PC-3 (cell line): Measurements from ENCODE around the gene CEACAM7. TPM values are rescaled to one million over a fixed set of nuclear protein-coding genes. Genes with fewer than 3 reads are reported as not detected.

Experiments used
- ATAC-seq: fragments of 200-7000 bp; cut with Tn5 transposase; 2 replicates; pipeline ENCODE4 v1.9.1; 2020; ENCODE audit warnings: mild to moderate bottlenecking, moderate library complexity
- BruUV-seq: library from RNA; stranded (reverse); fragments of 400-500 nt; replicated peaks from 2 replicates; lab custom pipeline; 2021; lab: Mats Ljungman, UMichigan
- CTCF ChIA-PET: fragments of 300-600 bp; sonication (Branson Sonifier 250); formaldehyde crosslinking; loops from one replicate; lab custom pipeline; 2022; ENCODE audit warnings: antibody characterized with exemption; lab: Charles Lee
- POLR2A ChIA-PET: fragments of 300-600 bp; sonication (Branson Sonifier 250); formaldehyde crosslinking; loops from one replicate; lab custom pipeline; 2022; ENCODE audit warnings: antibody characterized with exemption; ENCODE audit not compliant: unreplicated experiment; lab: Charles Lee
- DNase-seq: peaks from one replicate; pipeline ENCODE4 v3.0.0-alpha.2; 2015
- H2AFZ ChIP-seq: fragments of 300-600 bp; sonication (generic); 2 replicates; pipeline ENCODE4 v1.6.0; 2016; ENCODE audit warnings: antibody characterized with exemption, low read length
- H3F3A ChIP-seq: fragments of 300-600 bp; sonication (generic); one replicate; pipeline ENCODE4 v1.6.0; 2017; ENCODE audit warnings: antibody characterized with exemption, low read length, control low read depth, mild to moderate bottlenecking; ENCODE audit not compliant: unreplicated experiment
- H3K27ac ChIP-seq: fragments of 300-600 bp; sonication (generic); 2 replicates; pipeline ENCODE4 v1.5.1; 2016; ENCODE audit warnings: mild to moderate bottlenecking, low read length
- H3K27me3 ChIP-seq: fragments of 300-600 bp; sonication (generic); 2 replicates; pipeline ENCODE4 v1.6.1; 2016; ENCODE audit warnings: low read length, mixed read lengths
- H3K36me3 ChIP-seq: fragments of 300-600 bp; sonication (generic); 2 replicates; pipeline ENCODE4 v1.6.1; 2016; ENCODE audit warnings: low read depth, mixed run types, low read length, mixed read lengths
- H3K4me1 ChIP-seq: fragments of 300-600 bp; sonication (generic); 2 replicates; pipeline ENCODE4 v1.5.1; 2016; ENCODE audit warnings: low read length; ENCODE audit not compliant: insufficient read depth
- H3K4me2 ChIP-seq: fragments of 300-600 bp; sonication (generic); 2 replicates; pipeline ENCODE4 v1.6.0; 2016; ENCODE audit warnings: low read length
- H3K4me3 ChIP-seq: fragments of 300-600 bp; sonication (generic); 2 replicates; pipeline ENCODE4 v1.5.1; 2016; ENCODE audit warnings: mild to moderate bottlenecking, low read length, mixed read lengths
- H3K79me2 ChIP-seq: fragments of 300-600 bp; sonication (generic); 2 replicates; pipeline ENCODE4 v1.6.1; 2017; ENCODE audit warnings: low read length, mixed read lengths
- H3K9ac ChIP-seq: fragments of 300-600 bp; sonication (generic); 2 replicates; pipeline ENCODE4 v1.6.0; 2016; ENCODE audit warnings: mild to moderate bottlenecking, low read length
- H3K9me2 ChIP-seq: fragments of 300-600 bp; sonication (generic); replicated peaks from 2 replicates; pipeline ENCODE4 v1.6.1; 2016; ENCODE audit warnings: mixed run types, low read length, mixed read lengths
- H3K9me3 ChIP-seq: fragments of 300-600 bp; sonication (generic); 2 replicates; pipeline ENCODE4 v1.6.1; 2016; ENCODE audit warnings: low read length, mixed read lengths
- H4K20me1 ChIP-seq: fragments of 300-600 bp; sonication (generic); 2 replicates; pipeline ENCODE4 v1.6.1; 2016; ENCODE audit warnings: low read length, mixed read lengths
- CTCF ChIP-seq: fragments of 300-600 bp; sonication (generic); conservative IDR thresholded peaks from 2 replicates; pipeline ENCODE4 v1.5.1; 2017; ENCODE audit warnings: antibody characterized with exemption, low read depth, mild to moderate bottlenecking, low read length
- EZH2 ChIP-seq: fragments of 300-600 bp; sonication (generic); IDR thresholded peaks from one replicate; pipeline ENCODE4 v1.6.1; 2017; ENCODE audit warnings: antibody characterized with exemption, mild to moderate bottlenecking, low read length; ENCODE audit not compliant: unreplicated experiment
- EZH2phosphoT487 ChIP-seq: fragments of 300-600 bp; sonication (generic); IDR thresholded peaks from 2 replicates; pipeline ENCODE4 v1.6.1; 2018; ENCODE audit warnings: mild to moderate bottlenecking, antibody characterized with exemption, low read length, borderline replicate concordance
- intact Hi-C: fragments of 100-400 bp; cut with micrococcal nuclease; formaldehyde crosslinking; loops from 2 replicates; pipeline ENCODE4 v1.9.0; 2023
- total RNA-seq: library from RNA; depleted of rRNA; stranded (reverse); fragments of >200 nt; gene quantifications from 2 replicates; pipeline ENCODE4 v1.2.3, GENCODE V29; 2014

The CEACAM7 gene
- total RNA-seq, 1 experiment from 2014 or later = not detected

- BruUV-seq = no TSS peak
- no peak for ATAC-seq
- CTCF ChIA-PET = no interaction called here
These were observed 61.8 kb downstream of the CEACAM7 start for GRCh38 chr19:41626278-41626677.

GRCh38 chr19:41624937-41625336 is 63.1 kb downstream of the CEACAM7 start:
- ATAC-seq (no peak), DNase-seq (no peak)
- intact Hi-C loops = no loop called here
- Histone ChIP-seq H3K27me3 (peaks cover 35% of the 10 kb centered on the region), H3K79me2 (no peaks in the 10 kb centered on the region), H3K4me1 (no peaks in the 10 kb centered on the region), H3K9me3 (no peaks in the 10 kb centered on the region), H3K4me2 (no peak overlapping the region), H3F3A (no peaks in the 10 kb centered on the region), H3K27ac (no peak overlapping the region), H3K9ac (no peak overlapping the region), H3K36me3 (no peaks in the 10 kb centered on the region), H2AFZ (no peak overlapping the region), H3K9me2 (no peaks in the 10 kb centered on the region), H3K4me3 (no peak overlapping the region), H4K20me1 (no peaks in the 10 kb centered on the region)
- ChIA-PET CTCF (no interaction called here), POLR2A (no interaction called here)
- no TSS peak for BruUV-seq
- TF ChIP-seq EZH2 (no peak), EZH2phosphoT487 (no peak), CTCF (no peak)

More at GRCh38 chr19:41626278-41626677, 61.8 kb downstream of the CEACAM7 start:
- H3K27ac ChIP-seq = no peak overlapping the region
- H3K79me2 ChIP-seq = no peaks in the 10 kb centered on the region
- H2AFZ ChIP-seq = no peak overlapping the region
- H4K20me1 ChIP-seq = no peaks in the 10 kb centered on the region
- H3K4me1 ChIP-seq = no peaks in the 10 kb centered on the region
- no peak overlapping the region for H3K4me3 ChIP-seq
- TF ChIP-seq EZH2 (no peak), EZH2phosphoT487 (no peak)
- H3F3A ChIP-seq = no peaks in the 10 kb centered on the region
- H3K27me3 ChIP-seq = peaks cover 41% of the 10 kb centered on the region
- POLR2A ChIA-PET = no interaction called here
- no peak overlapping the region for H3K9ac ChIP-seq
- no peaks in the 10 kb centered on the region for H3K9me3 ChIP-seq
- intact Hi-C loops = no loop called here
- H3K9me2 ChIP-seq = no peaks in the 10 kb centered on the region
- no peak overlapping the region for H3K4me2 ChIP-seq
- no peak for DNase-seq
- H3K36me3 ChIP-seq = no peaks in the 10 kb centered on the region

GRCh38 chr19:41624515-41624914 is 63.6 kb downstream of the CEACAM7 start:
- CTCF ChIA-PET = no interaction called here
- DNase-seq = no peak
- TF ChIP-seq CTCF (no peak), EZH2phosphoT487 (no peak), EZH2 (no peak)

More at GRCh38 chr19:41624515-41624914, 63.6 kb downstream of the CEACAM7 start:
- Histone ChIP-seq H3K27me3 (peaks cover 31% of the 10 kb centered on the region), H3K4me1 (no peaks in the 10 kb centered on the region), H3K9me3 (no peaks in the 10 kb centered on the region), H3K9ac (no peak overlapping the region), H4K20me1 (no peaks in the 10 kb centered on the region), H3K27ac (no peak overlapping the region), H3K4me2 (no peak overlapping the region), H2AFZ (no peak overlapping the region), H3K4me3 (no peak overlapping the region), H3K79me2 (no peaks in the 10 kb centered on the region), H3K9me2 (no peaks in the 10 kb centered on the region), H3F3A (no peaks in the 10 kb centered on the region), H3K36me3 (no peaks in the 10 kb centered on the region)
- intact Hi-C loops = no loop called here
- POLR2A ChIA-PET = no interaction called here
- no peak for ATAC-seq
- no TSS peak for BruUV-seq
